Neuronal stem cell (in vitro differentiated cells): ENCODE data around the gene SEL1L3.

Experiments used
- DNase-seq: peaks from one replicate; pipeline ENCODE4 v3.0.0-alpha.2; 2013; ENCODE audit warnings: low spot score
- H2AFZ ChIP-seq: one replicate; pipeline ENCODE4 v1.6.1; 2013; ENCODE audit warnings: mild to moderate bottlenecking, low read length, inconsistent platforms
- H2AK5ac ChIP-seq: 2 replicates; pipeline ENCODE4 v1.6.1; 2013; ENCODE audit warnings: low read depth, mild to moderate bottlenecking, inconsistent platforms, low read length, moderate library complexity, mixed read lengths
- H2BK120ac ChIP-seq: 2 replicates; pipeline ENCODE4 v1.6.1; 2013; ENCODE audit warnings: low read depth, mild to moderate bottlenecking, inconsistent platforms, low read length, moderate library complexity, mixed read lengths
- H2BK12ac ChIP-seq: one replicate; pipeline ENCODE4 v1.6.1; 2013; ENCODE audit warnings: low read length, inconsistent platforms
- H2BK15ac ChIP-seq: 2 replicates; pipeline ENCODE4 v1.6.1; 2013; ENCODE audit warnings: mild to moderate bottlenecking, low read length, inconsistent platforms, mixed read lengths
- H2BK5ac ChIP-seq: one replicate; pipeline ENCODE4 v1.6.1; 2013; ENCODE audit warnings: inconsistent platforms, mild to moderate bottlenecking, low read length, moderate library complexity
- H3K14ac ChIP-seq: one replicate; pipeline ENCODE4 v1.6.1; 2013; ENCODE audit warnings: low read length, inconsistent platforms
- H3K18ac ChIP-seq: 2 replicates; pipeline ENCODE4 v1.6.1; 2013; ENCODE audit warnings: low read length, inconsistent platforms
- H3K23ac ChIP-seq: 2 replicates; pipeline ENCODE4 v1.6.1; 2013; ENCODE audit warnings: low read depth, mild to moderate bottlenecking, mixed read lengths, low read length, inconsistent platforms; ENCODE audit not compliant: poor library complexity
- H3K27ac ChIP-seq: replicated peaks from 3 replicates; pipeline ENCODE4 v1.5.1; 2013; ENCODE audit warnings: low read length, inconsistent platforms
- H3K27me3 ChIP-seq, 3 experiments: 2 replicates each; pipeline ENCODE4 v1.6.1; 2013; ENCODE audit warnings: low read length in 3 of 3, mild to moderate bottlenecking in 2 of 3, inconsistent platforms in 1 of 3, low read depth in 1 of 3, mixed read lengths in 1 of 3, moderate library complexity in 1 of 3; ENCODE audit not compliant: control insufficient read depth in 3 of 3, insufficient read depth in 3 of 3
- H3K36me3 ChIP-seq, 2 donors: replicated peaks in 1 of 2; 2 replicates each; pipeline ENCODE4 v1.6.1; 2013; ENCODE audit warnings: low read length in 2 of 2; ENCODE audit not compliant: control insufficient read depth in 2 of 2, insufficient read depth in 2 of 2
- H3K4ac ChIP-seq: 2 replicates; pipeline ENCODE4 v1.6.1; 2013; ENCODE audit warnings: inconsistent platforms, mild to moderate bottlenecking, low read length, moderate library complexity
- H3K4me1 ChIP-seq, 2 donors: 1 replicate in 1 of 2; 2 replicates in 1 of 2; pipeline ENCODE4 v1.6.1; 2013; ENCODE audit warnings: low read length in 2 of 2, low read depth in 1 of 2; ENCODE audit not compliant: control insufficient read depth in 2 of 2, insufficient read depth in 1 of 2
- H3K4me2 ChIP-seq: one replicate; pipeline ENCODE4 v1.6.1; 2013; ENCODE audit warnings: mild to moderate bottlenecking, low read length, inconsistent platforms; ENCODE audit not compliant: insufficient read depth, poor library complexity, severe bottlenecking
- H3K4me3 ChIP-seq, 2 donors: 2 replicates each; pipeline ENCODE4 v1.5.1; 2013; ENCODE audit warnings: low read length in 2 of 2, mild to moderate bottlenecking in 2 of 2, inconsistent platforms in 1 of 2, moderate library complexity in 1 of 2
- H3K79me1 ChIP-seq: one replicate; pipeline ENCODE4 v1.6.1; 2013; ENCODE audit warnings: low read depth, mild to moderate bottlenecking, inconsistent platforms, low read length, moderate library complexity
- H3K9ac ChIP-seq: one replicate; pipeline ENCODE4 v1.6.1; 2013; ENCODE audit warnings: mild to moderate bottlenecking, low read depth, low read length, inconsistent platforms; ENCODE audit not compliant: poor library complexity
- H3K9me3 ChIP-seq, 2 donors: replicated peaks in 1 of 2; 2 replicates each; pipeline versions ENCODE3 to v1.6.1; 2013; ENCODE audit warnings: low read length in 2 of 2, mild to moderate bottlenecking in 2 of 2, inconsistent platforms in 1 of 2, low read depth in 1 of 2, mixed read lengths in 1 of 2, moderate library complexity in 1 of 2; ENCODE audit not compliant: control insufficient read depth in 2 of 2, insufficient read depth in 1 of 2
- H4K8ac ChIP-seq: one replicate; pipeline ENCODE4 v1.6.1; 2013; ENCODE audit warnings: low read depth, mild to moderate bottlenecking, inconsistent platforms, low read length, moderate library complexity
- H4K91ac ChIP-seq: one replicate; pipeline ENCODE4 v1.6.1; 2013; ENCODE audit warnings: low read length, low read depth, mild to moderate bottlenecking, inconsistent platforms; ENCODE audit not compliant: poor library complexity
- WGBS, 2 donors: extraction: QIAGEN DNeasy Blood & Tissue Kit; methylation state at CpG; one replicate each; pipeline ENCODE4 v1.1.7; 2013; ENCODE audit warnings: missing lambda C conversion rate in 2 of 2, mixed read lengths in 1 of 2; ENCODE audit not compliant: insufficient read length in 2 of 2, insufficient replicate concordance in 1 of 2; ENCODE audit errors: extremely low coverage in 2 of 2; 5-methylcytosine and 5-hydroxymethylcytosine counted together

The SEL1L3 gene

DNA sequence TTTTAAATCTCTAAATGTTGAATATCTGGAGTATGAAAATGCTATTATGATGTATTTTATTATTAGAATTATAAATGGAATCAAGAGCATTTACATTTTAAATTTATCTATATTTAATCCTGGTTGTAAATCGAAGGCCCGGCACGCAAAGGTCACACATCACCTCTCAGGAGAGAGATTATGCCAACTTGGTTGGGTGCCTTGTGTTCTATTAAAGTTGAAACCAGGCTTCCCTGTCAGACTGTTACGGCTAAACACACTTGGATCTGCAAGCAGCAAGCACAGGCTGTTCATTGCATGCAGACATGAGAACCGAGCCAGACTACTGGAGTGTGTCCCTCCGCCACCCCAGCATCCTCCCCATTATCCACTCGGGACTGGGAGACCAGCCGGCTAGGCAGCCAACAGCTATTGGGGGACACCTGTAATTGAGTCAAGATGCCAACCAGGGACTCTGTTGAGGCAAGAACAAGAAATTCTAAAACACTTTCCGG, 16.4 kb upstream of the SEL1L3 start:
- peaks cover 3 to 4% of the 10 kb centered on the region in 2 donors for H3K4me1 ChIP-seq
- H2BK5ac ChIP-seq: no peak overlapping the region
- no peak overlapping the region for H3K9ac ChIP-seq
- no peak overlapping the region for H2BK15ac ChIP-seq
- no peak overlapping the region for H2BK120ac ChIP-seq
- no peak overlapping the region for H2BK12ac ChIP-seq
- H3K27ac ChIP-seq: no peak overlapping the region
- H4K91ac ChIP-seq: no peak overlapping the region
- no peak overlapping the region for H3K4me2 ChIP-seq
- no peaks in the 10 kb centered on the region for H3K79me1 ChIP-seq
- H3K4ac ChIP-seq: no peak overlapping the region
- no peak overlapping the region for H3K23ac ChIP-seq
- H3K36me3 ChIP-seq: no peaks in the 10 kb centered on the region
- WGBS, 2 donors: no CpG with 5 or more reads among the region's 9 CpGs
- H3K27me3 ChIP-seq: no peaks in the 10 kb centered on the region
- H3K4me3 ChIP-seq: no peak overlapping the region
- no peaks in the 10 kb centered on the region for H3K9me3 ChIP-seq
- H3K18ac ChIP-seq: no peak overlapping the region
- no peak for DNase-seq
- no peak overlapping the region for H3K14ac ChIP-seq
- H2AK5ac ChIP-seq: peak overlapping the region; percentile 50
- H2AFZ ChIP-seq: no peak overlapping the region
- H4K8ac ChIP-seq: no peak overlapping the region

DNA sequence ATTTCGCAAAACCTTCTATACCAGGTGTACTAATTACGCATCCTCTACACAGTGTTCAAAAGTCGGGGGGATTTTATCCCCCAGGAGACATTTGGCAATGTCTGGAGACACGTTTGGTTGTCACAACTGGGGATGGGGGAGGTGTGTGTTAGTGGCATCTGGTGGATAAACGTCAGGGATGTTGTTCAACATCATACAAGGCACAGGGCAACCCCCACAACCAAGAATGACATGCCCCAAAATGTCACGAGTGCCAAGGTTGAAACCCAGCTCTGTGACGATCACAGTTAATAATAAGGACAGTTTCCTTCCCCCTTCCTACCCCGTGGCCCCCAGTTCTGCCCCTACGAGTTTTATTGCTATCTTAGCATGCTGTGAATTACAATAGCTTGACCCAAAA, 15.9 kb upstream of the SEL1L3 start:
- no peak overlapping the region for H2BK120ac ChIP-seq
- no peak overlapping the region for H2BK12ac ChIP-seq
- H3K27me3 ChIP-seq: no peaks in the 10 kb centered on the region
- no peak overlapping the region for H3K27ac ChIP-seq
- no peak overlapping the region for H3K4ac ChIP-seq
- no peak overlapping the region for H3K9ac ChIP-seq
- H3K36me3 ChIP-seq: no peaks in the 10 kb centered on the region
- H3K4me1 ChIP-seq: no peaks in the 10 kb centered on the region
- H2BK5ac ChIP-seq: no peak overlapping the region
- no peak overlapping the region for H4K8ac ChIP-seq
- no peak overlapping the region for H2BK15ac ChIP-seq
- H3K4me2 ChIP-seq: no peak overlapping the region
- no peak for DNase-seq
- no peak overlapping the region for H3K4me3 ChIP-seq
- no peak overlapping the region for H2AFZ ChIP-seq
- H3K14ac ChIP-seq: no peak overlapping the region
- no peak overlapping the region for H3K23ac ChIP-seq
- no peaks in the 10 kb centered on the region for H3K9me3 ChIP-seq
- no CpG with 5 or more reads among the region's 9 CpGs for WGBS, 2 donors
- no peak overlapping the region for H4K91ac ChIP-seq
- H3K79me1 ChIP-seq: no peaks in the 10 kb centered on the region
- H3K18ac ChIP-seq: no peak overlapping the region
- no peak overlapping the region for H2AK5ac ChIP-seq

DNA sequence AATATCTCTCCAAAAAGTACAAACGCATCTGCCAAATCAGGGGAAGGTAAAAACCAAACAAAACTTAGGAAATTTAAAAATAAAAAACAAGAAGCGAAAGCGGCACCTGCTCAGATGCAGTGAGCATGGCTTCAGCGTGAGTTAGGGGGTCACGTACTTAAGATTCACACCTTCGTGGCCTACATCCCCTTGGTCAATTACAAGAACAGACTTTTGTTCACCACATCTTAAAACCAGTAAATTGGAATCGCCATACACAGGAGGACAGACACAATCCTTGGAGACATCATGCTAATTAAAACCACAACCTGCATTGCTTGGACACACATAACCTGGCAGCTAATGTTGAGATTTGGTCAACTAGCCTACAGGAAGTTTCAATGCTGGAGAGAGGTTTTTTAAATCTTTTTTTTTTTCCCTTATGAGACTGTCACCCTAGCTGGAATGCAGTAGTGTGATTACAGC, 12.5 kb upstream of the SEL1L3 start:
- Histone ChIP-seq H3K27ac (no peak overlapping the region), H4K91ac (no peak overlapping the region), H3K27me3 (no peaks in the 10 kb centered on the region), H3K9ac (no peak overlapping the region), H2AK5ac (no peak overlapping the region), H3K4ac (no peak overlapping the region), H2BK120ac (no peak overlapping the region), H2BK5ac (no peak overlapping the region), H3K36me3 (no peaks in the 10 kb centered on the region), H2BK15ac (no peak overlapping the region), H3K4me3 (no peak overlapping the region), H3K9me3 (no peaks in the 10 kb centered on the region), H2AFZ (no peak overlapping the region), H3K4me1 (no peaks in the 10 kb centered on the region), H3K23ac (no peak overlapping the region), H2BK12ac (no peak overlapping the region), H3K18ac (no peak overlapping the region), H4K8ac (no peak overlapping the region), H3K79me1 (no peaks in the 10 kb centered on the region), H3K4me2 (no peak overlapping the region), H3K14ac (no peak overlapping the region)
- WGBS, 2 donors: no CpG with 5 or more reads among the region's 7 CpGs
- DNase-seq: no peak

DNA sequence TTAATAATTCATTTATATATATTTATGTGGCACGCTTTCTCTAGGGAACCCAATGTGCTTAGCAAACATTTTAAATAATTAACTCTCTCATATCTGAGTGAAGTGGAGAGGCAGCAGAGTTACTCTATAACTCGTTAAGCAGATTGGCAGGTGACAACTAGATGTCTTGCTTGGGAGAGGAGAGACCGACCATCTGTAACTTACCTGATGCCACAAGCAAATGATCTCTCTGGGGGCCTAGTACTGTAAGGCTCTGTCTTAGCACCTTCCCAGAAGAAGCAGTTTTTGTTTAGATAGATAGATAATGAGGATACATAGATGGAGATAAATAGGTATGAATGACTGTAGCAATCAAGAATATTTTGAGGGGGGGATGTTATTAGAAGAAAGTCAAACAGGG, 11.9 kb upstream of the SEL1L3 start:
- Histone ChIP-seq H3K27me3 (peaks cover 0 to under 1% (median 0%) of the 10 kb centered on the region in 3 experiments), H3K9ac (no peak overlapping the region), H3K27ac (no peak overlapping the region), H2AFZ (no peak overlapping the region), H2BK5ac (no peak overlapping the region), H3K4me2 (no peak overlapping the region), H3K18ac (no peak overlapping the region), H2AK5ac (no peak overlapping the region), H3K79me1 (no peaks in the 10 kb centered on the region), H4K91ac (no peak overlapping the region), H3K23ac (no peak overlapping the region), H4K8ac (no peak overlapping the region), H2BK15ac (no peak overlapping the region), H2BK12ac (no peak overlapping the region), H3K36me3 (no peaks in the 10 kb centered on the region), H3K4me3 (no peak overlapping the region), H2BK120ac (no peak overlapping the region), H3K14ac (no peak overlapping the region), H3K4ac (no peak overlapping the region), H3K9me3 (no peaks in the 10 kb centered on the region), H3K4me1 (no peaks in the 10 kb centered on the region)
- no peak for DNase-seq
- WGBS, 2 donors: no CpG with 5 or more reads among the region's 3 CpGs
